ENCODE measurements around the gene NPIPB8. TPM values are rescaled to one million over a fixed set of nuclear protein-coding genes. Genes with fewer than 3 reads are reported as not detected.

NPIPB8 gene
- total and polyA plus RNA-seq, 2 of the 13 experiments (the other 11 are each of a cell fraction or from before 2014, with no cell fraction given), result 0.49 to 2.3 TPM

GRCh38 chr16:28609631-28610594 lies 28.0 kb upstream of the NPIPB8 start, which contains the start of gene SULT1A1 (continued):
- 0 out of 2 replicates have a peak, but pooled peaks have one; percentile 56 for TF ChIP-seq RERE (CRISPR knock-in tag; IDR thresholded peaks at IDR 0.05; ENCODE audit: low read depth)
- TF ChIP-seq THAP7 (CRISPR knock-in tag; IDR thresholded peaks at IDR 0.05), result peak; percentile 81; the same call in 1 of the 2 replicates
- no peak for TF ChIP-seq CC2D1A (CRISPR knock-in tag; IDR thresholded peaks at IDR 0.05)
- TF ChIP-seq PRDM10 (CRISPR knock-in tag; IDR thresholded peaks at IDR 0.05; ENCODE audit: low read depth), result 0 out of 2 replicates have a peak, but pooled peaks have one; percentile 32
- no peak; the same call in 1 of the 2 replicates for TF ChIP-seq ARID4A (CRISPR knock-in tag; IDR thresholded peaks at IDR 0.05; ENCODE audit: borderline replicate concordance)
- TF ChIP-seq TAF15 (IDR thresholded peaks at IDR 0.05; ENCODE audit: low read depth, low read length, poor library complexity, severe bottlenecking), result no peak
- TF ChIP-seq ELF1 (CRISPR knock-in tag; IDR thresholded peaks at IDR 0.05), result peak; percentile 24; the same call in 1 of the 2 replicates
- peak; percentile 58; the same call in 1 of the 2 replicates for TF ChIP-seq ZNF574 (CRISPR knock-in tag; IDR thresholded peaks at IDR 0.05)

Data from HepG2 (cell line).